GM23248 (cell line): ENCODE measurements around the gene SMPD3.

Source experiments
- EZH2 ChIP-seq: fragments of 200-600 bp; sonication (generic); IDR thresholded peaks from 2 replicates; pipeline ENCODE4 v1.6.1; 2018; ENCODE audit warnings: antibody characterized with exemption, mild to moderate bottlenecking; ENCODE audit not compliant: insufficient read depth, poor library complexity, severe bottlenecking
- EZH2phosphoT487 ChIP-seq: fragments of 200-600 bp; sonication (generic); IDR thresholded peaks from 2 replicates; pipeline ENCODE4 v1.6.1; 2018; ENCODE audit warnings: antibody characterized with exemption, moderate library complexity, mild to moderate bottlenecking, low read depth; ENCODE audit not compliant: insufficient read depth

- TF ChIP-seq EZH2phosphoT487 (no peak), EZH2 (no peak)
Observed at GRCh38 chr16:68414581-68414980, 33.7 kb downstream of the SMPD3 start.
